Liver (tissue), 3 donors: Measurements from ENCODE around the gene KIRREL3.

ENCODE experiments used
- CTCF ChIP-seq: fragments of 150-350 bp; IDR thresholded peaks from 2 replicates; pipeline ENCODE4 v1.5.1; 2017; ENCODE audit warnings: improper control_type of control experiment, low read depth, low read length; ENCODE audit not compliant: missing input control
- EGR1 ChIP-seq, 2 donors: IDR thresholded peaks; 2 replicates each; pipeline ENCODE4 v1.6.1; 2016 to 2018; ENCODE audit warnings: antibody characterized with exemption in 2 of 2, low read depth in 2 of 2
- GABPA ChIP-seq, 2 donors: IDR thresholded peaks in 1 of 2; conservative IDR thresholded peaks in 1 of 2; 2 replicates each; pipeline ENCODE4 v1.6.1; 2016; ENCODE audit warnings: antibody characterized with exemption in 2 of 2, mild to moderate bottlenecking in 1 of 2, moderate library complexity in 1 of 2
- JUND ChIP-seq, 2 donors: IDR thresholded peaks; 2 replicates each; pipeline ENCODE4 v1.6.1; 2016; ENCODE audit warnings: antibody characterized with exemption in 2 of 2
- MAX ChIP-seq: IDR thresholded peaks from 2 replicates; pipeline ENCODE4 v1.6.1; 2016; ENCODE audit warnings: antibody characterized with exemption
- NR2F2 ChIP-seq: IDR thresholded peaks from 2 replicates; pipeline ENCODE4 v1.6.1; 2016; ENCODE audit warnings: antibody characterized with exemption
- RAD21 ChIP-seq, 2 donors: IDR thresholded peaks; 2 replicates each; pipeline ENCODE4 v1.6.1; 2016; ENCODE audit warnings: antibody characterized with exemption in 2 of 2, mild to moderate bottlenecking in 2 of 2
- REST ChIP-seq: IDR thresholded peaks from 2 replicates; pipeline ENCODE4 v1.6.1; 2016; ENCODE audit warnings: antibody characterized with exemption, mild to moderate bottlenecking
- RXRA ChIP-seq, 2 donors: IDR thresholded peaks; 2 replicates each; pipeline ENCODE4 v1.6.1; 2017 to 2018; ENCODE audit warnings: antibody characterized with exemption in 2 of 2, mild to moderate bottlenecking in 1 of 2
- SP1 ChIP-seq: IDR thresholded peaks from 2 replicates; pipeline ENCODE4 v1.6.1; 2018; ENCODE audit warnings: antibody characterized with exemption, mild to moderate bottlenecking
- YY1 ChIP-seq: IDR thresholded peaks from 2 replicates; pipeline ENCODE4 v1.6.1; 2016; ENCODE audit warnings: antibody characterized with exemption, mild to moderate bottlenecking
- ZBTB33 ChIP-seq: IDR thresholded peaks from 2 replicates; pipeline ENCODE4 v1.6.1; 2016; ENCODE audit warnings: antibody characterized with exemption
- donor health status: healthy.
- donor health status: healthy.

GRCh38 chr11:126765196-126765595, 235.4 kb downstream of the KIRREL3 start:
- TF ChIP-seq CTCF (no peak), GABPA (IDR thresholded peaks at IDR 0.05 in 1 of 2, conservative IDR thresholded peaks at IDR 0.05 in 1 of 2) (no peak), REST (no peak), RAD21 (IDR thresholded peaks at IDR 0.05) (no peak), ZBTB33 (no peak), NR2F2 (no peak), MAX (no peak), YY1 (no peak), RXRA (IDR thresholded peaks at IDR 0.05) (no peak), SP1 (no peak), EGR1 (IDR thresholded peaks at IDR 0.05; ENCODE audit: low read depth in 2 of 2) (no peak), JUND (IDR thresholded peaks at IDR 0.05) (no peak)
